Skeletal muscle cell (primary cell): ENCODE data around the gene ANTXR1.

Experiments
- DNase-seq: peaks from one replicate; pipeline ENCODE4 v3.0.0-alpha.2; 2010; ENCODE audit warnings: low read depth
- H3K4me3 ChIP-seq: 2 replicates; pipeline ENCODE4 v1.5.1; 2011; ENCODE audit warnings: low read depth, mild to moderate bottlenecking, control low read depth, low read length, moderate library complexity

The ANTXR1 gene

DNA sequence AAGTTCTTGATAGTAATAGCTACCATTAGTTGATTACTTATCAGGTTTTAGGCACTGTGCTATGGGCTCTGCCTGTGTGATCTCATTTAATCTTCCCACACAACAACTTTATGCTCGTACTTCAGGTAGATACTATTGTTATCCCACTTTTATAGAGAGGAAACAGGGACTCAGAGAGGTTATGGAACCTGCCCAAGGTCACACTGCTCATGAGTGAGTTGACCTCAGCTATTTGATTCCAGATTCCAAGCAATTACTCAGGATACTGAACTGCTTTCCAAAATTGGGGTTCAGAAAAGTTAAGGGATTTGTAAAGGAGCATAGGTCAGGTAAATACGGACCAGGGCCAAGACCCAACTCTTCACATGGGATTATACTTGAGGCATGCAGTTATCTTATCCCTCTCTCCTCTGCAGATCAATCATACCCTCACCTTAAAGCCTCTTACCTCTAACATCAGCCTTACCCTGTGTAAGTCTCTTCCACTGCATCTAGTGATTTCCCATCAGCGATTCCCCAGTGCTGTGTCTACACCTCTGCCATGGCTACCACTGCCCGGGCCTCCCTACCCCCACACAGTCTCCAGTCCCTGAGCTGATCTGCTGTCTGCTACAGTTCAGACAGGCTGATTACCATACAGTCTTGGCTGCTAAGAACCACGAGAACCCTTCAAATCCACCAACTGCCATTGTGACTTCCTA is 74.4 kb downstream of the ANTXR1 start:
- DNase-seq: no peak
- no peak overlapping the region for H3K4me3 ChIP-seq

DNA sequence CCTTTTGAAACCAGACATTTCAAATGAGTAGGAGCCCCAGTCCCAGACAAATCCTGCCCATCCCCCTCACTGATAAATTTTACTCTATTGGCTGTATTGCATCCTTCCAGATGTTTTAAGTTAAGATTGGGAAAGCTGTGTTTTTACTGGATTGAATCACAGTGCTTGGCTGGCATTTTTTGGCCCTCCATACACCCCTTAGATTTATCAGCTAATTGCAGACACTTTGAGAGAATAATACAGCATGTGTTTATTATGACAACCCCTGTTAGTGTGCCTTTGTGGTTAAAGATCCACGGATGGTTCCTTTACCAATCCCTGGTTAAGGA is 74.9 kb downstream of the ANTXR1 start:
- no peak for DNase-seq
- H3K4me3 ChIP-seq: no peak overlapping the region

DNA sequence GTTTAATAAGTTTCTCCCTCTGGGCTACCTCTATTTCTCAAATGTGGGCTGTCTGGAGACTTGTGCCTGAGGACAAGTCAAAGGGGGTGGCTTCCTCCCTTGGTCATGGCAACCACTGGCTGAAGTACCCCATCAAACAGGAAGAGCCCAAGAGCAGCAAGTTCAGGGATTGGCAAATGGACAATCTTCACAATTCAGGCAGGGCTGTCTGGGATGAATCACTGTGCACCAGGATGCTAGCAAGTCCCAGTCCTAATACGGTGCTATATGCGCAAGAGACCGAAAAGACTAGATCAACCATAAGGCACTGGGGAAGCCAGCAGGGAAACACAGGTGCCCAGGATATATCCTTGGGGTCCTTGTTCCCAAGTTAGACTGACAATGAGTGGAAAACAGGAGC is 75.5 kb downstream of the ANTXR1 start:
- no peak overlapping the region for H3K4me3 ChIP-seq
- no peak for DNase-seq

DNA sequence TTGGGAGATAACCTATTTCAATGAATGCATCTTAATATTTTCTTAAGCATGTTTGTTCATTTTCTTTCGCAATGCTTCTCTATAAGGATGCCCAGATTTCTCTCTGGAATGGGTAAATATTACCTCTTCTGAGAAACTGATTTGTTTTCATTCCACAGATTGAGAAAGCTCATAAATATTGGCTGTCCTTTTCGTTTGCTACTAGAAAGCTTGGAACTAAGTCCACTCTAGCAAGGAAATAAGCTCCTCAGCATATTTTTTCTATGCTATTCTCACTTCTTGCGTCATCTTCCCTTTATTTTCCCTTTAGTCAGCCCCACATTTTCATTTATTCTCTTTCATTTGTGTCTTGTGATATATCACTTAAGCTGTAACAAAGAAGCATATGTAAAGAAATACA is 76.3 kb downstream of the ANTXR1 start:
- H3K4me3 ChIP-seq: no peak overlapping the region
- DNase-seq: peak; percentile 52

DNA sequence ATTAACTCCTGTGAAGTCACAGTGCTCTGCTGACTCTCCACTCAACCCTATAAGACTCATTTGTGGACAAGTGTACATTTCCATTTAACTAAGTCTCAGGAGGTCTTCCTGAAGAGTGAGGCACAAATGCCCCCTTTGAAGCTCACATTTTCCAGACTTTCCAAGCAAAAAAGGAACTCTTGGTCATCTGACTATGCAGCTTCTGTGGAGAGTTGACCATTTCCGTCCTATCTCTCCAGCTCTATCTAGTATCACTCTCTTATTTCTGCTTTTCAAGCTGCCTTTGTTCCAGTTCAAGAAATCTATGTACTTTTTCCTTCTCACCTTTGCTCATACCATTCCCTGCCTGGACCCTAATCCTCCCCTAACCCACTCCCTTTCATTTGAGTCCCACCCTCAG is 77.0 kb downstream of the ANTXR1 start:
- no peak overlapping the region for H3K4me3 ChIP-seq
- DNase-seq: no peak

DNA sequence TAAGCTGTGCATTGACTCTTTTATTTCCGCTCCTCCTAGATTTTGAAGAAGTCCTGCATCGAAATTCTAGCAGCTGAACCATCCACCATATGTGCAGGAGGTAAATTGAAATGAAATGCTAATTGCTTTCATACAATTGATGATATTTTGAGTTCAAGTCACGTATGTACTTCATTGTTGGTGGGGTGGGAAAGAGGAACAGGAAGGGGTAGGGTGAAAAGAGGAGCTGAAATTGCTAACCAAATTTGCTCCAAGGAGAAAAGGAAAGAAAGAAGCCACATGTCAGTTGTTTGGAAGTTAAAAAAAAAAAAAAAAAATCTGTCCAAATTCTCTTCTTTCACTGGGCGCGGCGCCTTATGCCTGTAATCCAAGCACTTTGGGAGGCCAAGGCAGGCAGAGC is 77.8 kb downstream of the ANTXR1 start:
- no peak overlapping the region for H3K4me3 ChIP-seq
- DNase-seq: no peak

DNA sequence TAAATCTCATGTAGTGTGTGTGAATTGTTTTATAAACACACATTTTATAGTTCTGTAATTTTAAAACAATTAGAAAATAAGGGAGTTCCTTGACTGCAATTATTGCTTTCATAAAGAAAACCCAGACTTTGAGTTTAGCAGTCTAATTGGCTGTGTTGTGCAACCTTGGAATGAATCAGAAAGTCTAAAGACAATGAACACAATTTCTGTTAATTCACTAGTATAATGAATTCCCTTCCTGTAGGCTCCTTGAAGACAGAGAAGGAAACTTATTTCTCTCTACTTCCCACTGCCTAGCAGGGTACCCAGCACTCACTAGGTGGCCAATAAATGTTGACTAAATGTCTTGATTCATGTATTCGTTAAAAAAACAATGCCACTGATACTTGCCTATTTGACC is 79.9 kb downstream of the ANTXR1 start:
- no peak overlapping the region for H3K4me3 ChIP-seq
- DNase-seq: no peak

DNA sequence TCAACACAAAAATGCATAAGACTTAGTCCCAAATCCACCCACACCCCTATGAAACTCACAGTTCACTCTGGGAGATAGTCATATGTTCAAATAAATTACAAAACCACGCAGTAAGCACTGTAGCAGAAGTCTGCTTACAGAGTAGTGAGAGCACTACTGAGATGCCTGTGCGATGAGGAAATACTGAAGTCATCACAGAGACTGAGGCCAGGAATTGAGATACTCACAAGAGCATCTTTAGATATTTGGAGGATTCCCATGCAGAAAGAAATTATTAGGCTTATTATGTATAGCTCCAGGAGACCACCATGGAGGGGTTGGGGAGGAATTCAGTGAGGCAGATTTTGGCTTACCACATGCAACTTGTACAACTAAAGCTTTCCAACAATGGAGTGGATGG is 82.3 kb downstream of the ANTXR1 start:
- H3K4me3 ChIP-seq: no peak overlapping the region
- peak; percentile 73 for DNase-seq

DNA sequence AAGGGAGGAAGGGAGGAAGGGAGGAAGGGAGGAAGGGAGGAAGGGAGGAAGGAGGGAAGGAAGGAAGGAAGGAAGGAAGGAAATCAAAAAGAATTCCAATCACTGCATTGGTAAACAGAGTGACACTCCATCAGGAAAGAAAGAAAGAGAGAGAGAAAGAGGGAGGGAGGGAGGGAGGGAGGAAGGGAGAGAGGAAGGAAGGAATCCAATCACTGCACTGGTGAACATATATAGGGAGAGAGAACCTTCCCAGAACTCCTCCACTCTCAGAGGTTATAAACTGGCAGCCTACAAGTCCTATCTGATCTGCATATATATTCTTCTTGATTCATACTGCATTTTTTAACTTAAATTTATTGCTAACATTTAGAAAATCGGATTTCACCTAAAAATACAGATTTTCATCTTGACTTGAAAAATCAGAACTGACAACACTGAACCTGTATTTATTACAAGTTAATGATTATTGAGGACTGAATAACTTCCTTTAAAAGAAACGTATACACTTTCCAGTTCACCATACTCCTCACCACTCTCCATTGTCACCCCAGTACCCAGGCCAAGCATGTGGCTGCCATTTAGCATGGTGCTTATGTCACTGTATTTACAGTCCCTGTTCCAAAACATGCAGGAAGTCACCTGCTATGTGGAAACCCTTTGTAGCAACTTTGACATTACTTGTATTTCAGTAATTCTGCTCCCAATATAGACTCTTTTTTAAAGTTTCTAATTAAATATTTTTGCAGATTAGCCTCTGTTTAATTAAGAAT is 83.5 kb downstream of the ANTXR1 start:
- H3K4me3 ChIP-seq: no peak overlapping the region
- DNase-seq: no peak

DNA sequence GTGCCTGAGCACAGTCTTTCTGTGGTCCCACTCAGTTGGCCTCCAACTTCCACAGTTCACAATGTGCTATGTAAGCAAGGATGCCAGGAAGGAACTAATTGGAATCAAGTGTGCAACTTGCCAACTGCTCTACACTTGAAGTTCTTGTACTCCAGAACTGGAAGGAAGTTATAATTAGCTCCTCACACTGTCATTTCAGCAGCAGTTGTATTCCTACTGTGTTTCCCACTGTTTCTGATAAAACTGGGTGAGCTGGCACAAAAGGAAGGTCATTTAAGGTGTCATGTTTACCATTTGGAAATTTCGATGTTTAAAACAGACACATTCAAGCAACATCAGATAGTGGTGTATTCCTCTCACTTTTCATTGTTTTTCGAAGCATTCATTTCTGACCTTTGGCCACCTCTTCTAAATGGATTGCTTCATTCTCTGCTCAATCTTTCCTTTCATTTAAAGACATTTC is 84.2 kb downstream of the ANTXR1 start:
- H3K4me3 ChIP-seq: no peak overlapping the region
- no peak for DNase-seq

DNA sequence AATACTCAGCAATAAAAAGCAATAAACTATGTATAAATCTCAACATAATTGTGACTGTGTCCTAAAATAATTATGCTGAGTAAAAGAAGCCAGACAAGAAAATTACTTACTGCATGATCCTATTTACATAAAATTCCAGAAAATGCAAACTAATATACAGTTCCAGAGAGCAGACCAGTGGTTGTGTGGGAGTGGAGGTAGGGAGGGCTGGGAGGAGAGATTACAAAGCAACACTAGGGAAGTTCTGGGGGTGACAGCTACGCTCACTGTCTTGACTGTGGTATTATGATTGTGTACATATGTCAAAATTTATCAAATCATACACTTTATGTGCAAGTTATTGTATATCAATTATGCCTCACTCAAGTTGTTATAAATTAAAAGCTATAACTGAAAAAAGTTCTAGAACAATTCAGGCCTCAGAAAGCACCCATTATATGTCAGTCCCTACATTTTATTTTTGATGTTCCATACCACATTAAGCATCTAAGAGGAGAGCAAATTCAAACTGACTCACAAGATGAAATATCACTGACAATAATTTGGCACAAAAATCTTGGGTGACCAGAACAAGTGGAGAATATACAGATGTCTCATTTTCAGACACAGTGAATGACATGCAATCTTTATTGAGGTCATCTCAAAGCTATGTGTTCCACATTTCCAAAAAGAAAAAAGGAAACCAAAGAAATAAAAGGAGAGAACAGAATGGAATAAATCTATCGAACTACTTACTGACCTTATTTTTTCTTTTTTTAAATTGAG is 85.1 kb downstream of the ANTXR1 start:
- DNase-seq: no peak
- H3K4me3 ChIP-seq: no peak overlapping the region

DNA sequence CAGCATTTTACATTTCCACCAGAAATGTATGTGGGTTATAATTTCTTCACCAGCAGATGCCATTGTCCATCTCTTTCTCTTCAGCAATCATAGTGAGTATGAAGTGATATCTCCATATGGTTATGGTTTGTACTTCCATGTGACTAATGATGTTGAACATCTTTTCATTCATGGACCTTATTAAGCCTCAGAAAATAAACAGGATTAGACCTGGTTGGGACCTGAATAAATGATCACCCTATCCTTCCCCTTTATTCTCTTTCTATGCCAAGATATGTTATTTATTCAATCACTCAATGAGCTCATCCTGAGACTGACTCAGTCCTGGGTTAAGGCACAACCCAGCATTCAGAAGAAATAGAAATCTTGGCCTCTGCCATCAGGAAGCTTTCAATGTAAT is 86.6 kb downstream of the ANTXR1 start:
- no peak overlapping the region for H3K4me3 ChIP-seq
- DNase-seq: peak; percentile 27

DNA sequence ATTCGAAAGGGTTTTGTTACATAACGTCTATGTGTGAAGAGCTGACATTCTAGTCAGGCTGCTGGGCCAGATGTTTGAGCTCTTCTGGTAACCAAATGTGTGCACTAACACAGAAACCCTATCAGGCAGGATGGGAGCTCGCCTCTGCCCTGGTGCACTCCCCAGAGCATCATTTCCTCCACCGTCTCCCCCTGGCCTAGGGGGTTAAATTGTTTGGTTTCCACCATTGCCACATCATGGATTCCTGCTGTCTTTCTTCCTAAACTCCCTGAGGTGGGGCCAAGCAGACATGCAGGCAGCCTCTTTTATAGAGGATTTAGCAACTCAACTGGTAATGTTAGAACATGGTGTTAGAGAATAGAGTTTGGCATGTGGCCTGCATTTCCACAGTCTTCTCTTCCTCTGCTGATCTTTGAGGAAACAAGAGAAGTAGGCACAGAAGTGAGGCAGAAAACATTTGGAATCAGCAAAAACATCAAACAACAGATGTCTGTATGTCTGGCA is 87.3 kb downstream of the ANTXR1 start:
- peak; percentile 82 for DNase-seq
- H3K4me3 ChIP-seq: no peak overlapping the region

DNA sequence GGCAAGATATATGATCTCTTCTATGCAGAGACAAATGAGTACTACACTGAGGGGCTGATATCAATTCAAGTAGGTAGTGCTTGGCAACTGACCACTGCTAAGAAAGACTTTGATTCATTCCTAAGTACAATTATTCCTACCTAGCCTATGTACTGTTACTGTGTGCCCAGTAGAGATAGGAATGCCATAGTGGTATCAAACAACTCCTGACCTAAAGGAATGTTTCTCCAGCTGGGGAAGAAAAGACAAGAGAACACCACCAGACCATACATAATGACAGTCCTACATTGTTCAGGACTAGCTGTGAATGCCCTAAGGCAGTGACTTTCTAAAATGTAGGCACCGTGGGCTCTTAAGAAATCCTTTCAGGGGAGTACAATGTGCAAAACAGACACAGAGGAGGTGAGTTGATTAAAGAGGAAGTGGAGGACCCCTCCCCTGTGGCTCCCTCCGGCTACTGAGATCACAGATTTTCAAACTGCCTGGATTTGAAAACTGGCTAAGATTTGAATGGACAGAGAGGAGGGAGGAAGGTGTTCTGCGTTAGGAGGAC is 89.1 kb downstream of the ANTXR1 start:
- no peak overlapping the region for H3K4me3 ChIP-seq
- no peak for DNase-seq

DNA sequence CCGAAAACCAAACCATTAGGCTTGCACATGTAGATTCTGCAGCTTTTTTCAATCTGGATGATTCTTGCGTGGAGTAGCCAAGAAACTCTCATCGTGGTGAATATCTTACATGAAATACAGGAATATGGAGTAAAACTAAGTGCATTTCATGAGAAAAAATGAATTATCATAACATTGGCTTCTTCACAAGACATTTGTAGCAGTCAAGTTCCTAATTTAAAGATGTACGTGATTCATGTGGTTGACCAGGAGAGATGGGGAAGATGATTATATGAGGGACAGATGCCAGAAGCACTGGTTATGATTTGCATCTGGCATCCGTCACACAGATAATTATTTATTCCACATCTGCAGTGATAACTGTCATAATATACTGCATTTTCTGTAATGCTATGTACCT is 90.4 kb downstream of the ANTXR1 start:
- H3K4me3 ChIP-seq: no peak overlapping the region
- DNase-seq: no peak

DNA sequence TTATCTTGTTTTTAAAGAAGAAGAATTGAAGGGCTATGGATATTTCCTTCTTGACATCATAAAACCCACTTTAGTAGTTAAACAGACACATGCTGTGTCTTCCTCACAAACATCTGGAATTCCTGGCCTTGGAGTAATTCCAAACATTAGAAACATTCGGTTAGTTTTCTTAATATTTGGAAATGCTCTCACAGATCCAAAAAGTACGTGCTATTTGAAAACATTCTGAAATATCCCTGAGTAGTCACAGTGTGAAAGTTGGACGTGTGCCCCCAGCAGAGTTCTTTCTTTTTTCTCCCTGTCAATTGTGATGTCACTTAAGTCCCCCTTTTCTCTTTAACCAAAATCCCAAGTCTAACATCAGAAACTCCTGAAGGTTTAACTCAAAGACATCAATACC is 91.3 kb downstream of the ANTXR1 start:
- no peak for DNase-seq
- no peak overlapping the region for H3K4me3 ChIP-seq

DNA sequence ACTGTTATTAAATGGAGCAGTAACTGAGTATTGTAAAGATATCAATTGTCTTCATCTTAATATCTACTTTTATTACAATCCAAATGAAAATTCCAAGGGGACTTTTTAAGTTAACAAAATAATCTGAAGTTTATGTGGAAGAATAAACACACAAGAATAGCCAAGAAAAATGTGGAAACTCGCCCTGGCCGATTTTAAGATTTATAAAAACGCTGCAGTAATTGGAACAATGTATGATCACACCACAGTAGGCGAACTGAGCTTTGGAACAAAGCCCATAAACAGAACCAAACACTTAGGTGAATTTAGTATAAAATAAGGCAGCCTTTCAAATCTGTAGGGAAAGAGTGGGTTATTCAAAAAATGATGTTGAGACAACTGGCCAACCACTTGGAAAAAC is 96.3 kb downstream of the ANTXR1 start:
- no peak for DNase-seq

DNA sequence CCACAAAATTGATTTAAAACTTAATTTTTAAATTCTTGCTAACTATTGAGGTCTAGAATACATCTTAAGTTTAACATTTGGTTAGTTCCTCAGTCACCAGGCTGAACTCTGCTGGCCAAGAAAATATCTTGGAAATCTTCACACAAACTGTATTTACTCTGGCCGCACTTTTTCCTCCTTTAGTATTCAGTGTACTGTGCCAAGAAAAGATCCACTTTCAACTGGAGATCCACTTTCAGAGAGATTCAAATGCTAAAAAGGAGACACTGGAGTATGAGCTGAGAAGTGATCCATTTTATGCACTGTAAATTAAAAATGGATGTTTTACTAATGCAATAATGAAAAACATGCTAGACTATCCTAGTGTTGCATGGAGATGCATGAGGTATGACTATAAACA is 98.1 kb downstream of the ANTXR1 start:
- DNase-seq: no peak
- no peak overlapping the region for H3K4me3 ChIP-seq

More for the DNA sequence above, 96.3 kb downstream of the ANTXR1 start:
- H3K4me3 ChIP-seq: no peak overlapping the region

DNA sequence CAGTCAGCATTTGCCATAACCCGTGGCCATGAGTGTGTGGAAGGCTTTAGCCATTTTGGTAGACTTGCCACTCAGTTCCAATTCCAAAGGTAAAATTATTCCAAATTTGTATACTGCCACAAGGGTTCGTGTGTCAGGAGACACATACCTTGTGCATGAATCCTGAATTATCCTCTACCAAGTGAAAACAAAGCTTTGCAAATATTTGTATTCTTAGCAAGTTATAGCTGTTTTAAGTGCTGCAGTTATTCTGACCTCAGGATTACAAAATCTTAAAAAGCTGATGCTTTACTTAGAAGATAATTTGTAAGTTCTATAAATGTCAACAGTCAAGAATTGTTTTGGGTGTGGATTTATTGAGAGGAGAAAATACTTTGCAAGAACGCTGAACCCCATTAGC is 100.6 kb downstream of the ANTXR1 start:
- no peak for DNase-seq
- H3K4me3 ChIP-seq: no peak overlapping the region

DNA sequence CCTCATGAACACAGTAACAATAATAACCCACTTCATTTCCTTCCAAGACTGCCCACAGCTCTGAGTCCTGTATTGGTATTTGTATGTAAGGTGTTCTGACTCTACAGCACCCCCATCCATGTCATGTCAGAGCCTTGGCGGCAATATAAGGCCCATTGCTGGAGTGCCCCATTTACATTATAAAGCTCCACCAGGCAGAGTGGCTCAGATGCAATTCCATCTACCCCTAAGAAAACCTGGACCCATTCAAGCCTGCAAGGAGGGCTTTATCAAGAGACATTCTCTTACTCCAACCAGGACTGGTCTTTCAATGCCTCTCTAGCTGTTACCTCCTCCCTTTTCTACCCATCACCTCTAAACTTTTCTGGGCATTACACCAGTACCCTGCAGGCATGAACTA is 101.6 kb downstream of the ANTXR1 start:
- H3K4me3 ChIP-seq: no peak overlapping the region
- DNase-seq: no peak
